GM21515 (cell line): Measurements from ENCODE around the gene BBS9.

Source experiments
- ATAC-seq: cut with Tn5 transposase; IDR thresholded peaks from one replicate; pipeline ENCODE4 v1.9.1; 2021; ENCODE audit not compliant: unreplicated experiment

Gene BBS9

GRCh38 chr7:33536398-33537103 lies 407.2 kb downstream of the BBS9 start:
- ATAC-seq = no peak

- ATAC-seq = no peak
Observed at GRCh38 chr7:33537104-33537477, 407.7 kb downstream of the BBS9 start.

GRCh38 chr7:33539198-33539597 lies 409.8 kb downstream of the BBS9 start:
- ATAC-seq = no peak

GRCh38 chr7:33539659-33540400 lies 410.5 kb downstream of the BBS9 start:
- no peak for ATAC-seq

GRCh38 chr7:33547880-33548279 lies 418.5 kb downstream of the BBS9 start:
- no peak for ATAC-seq

GRCh38 chr7:33550363-33550762 lies 421.0 kb downstream of the BBS9 start:
- no peak for ATAC-seq

- ATAC-seq = no peak
Observed at GRCh38 chr7:33550979-33551378, 421.6 kb downstream of the BBS9 start.

- no peak for ATAC-seq
Observed at GRCh38 chr7:33554046-33554445, 424.7 kb downstream of the BBS9 start.

- no peak for ATAC-seq
Observed at GRCh38 chr7:33554576-33554975, 425.2 kb downstream of the BBS9 start.

- no peak for ATAC-seq
Observed at GRCh38 chr7:33556472-33556871, 427.1 kb downstream of the BBS9 start.

GRCh38 chr7:33558549-33559323 lies 429.4 kb downstream of the BBS9 start:
- no peak for ATAC-seq

GRCh38 chr7:33559324-33559710 lies 430.0 kb downstream of the BBS9 start:
- no peak for ATAC-seq

GRCh38 chr7:33562996-33563395 lies 433.6 kb downstream of the BBS9 start:
- no peak for ATAC-seq

- ATAC-seq = no peak
Observed at GRCh38 chr7:33563651-33564050, 434.3 kb downstream of the BBS9 start.

GRCh38 chr7:33578166-33578565 lies 448.8 kb downstream of the BBS9 start:
- ATAC-seq = no peak

GRCh38 chr7:33578881-33579672 lies 449.7 kb downstream of the BBS9 start:
- ATAC-seq = no peak

- no peak for ATAC-seq
Observed at GRCh38 chr7:33579673-33579960, 450.3 kb downstream of the BBS9 start.

GRCh38 chr7:33581236-33581635 lies 451.9 kb downstream of the BBS9 start:
- ATAC-seq = no peak

- ATAC-seq = no peak
Observed at GRCh38 chr7:33582104-33582503, 452.7 kb downstream of the BBS9 start.

- no peak for ATAC-seq
Observed at GRCh38 chr7:33582533-33582932, 453.2 kb downstream of the BBS9 start.

GRCh38 chr7:33589911-33590310 lies 460.5 kb downstream of the BBS9 start:
- ATAC-seq = no peak
